SK-N-SH (cell line): ENCODE results near the gene KDM6B. TPM values are rescaled to one million over a fixed set of nuclear protein-coding genes. Genes with fewer than 3 reads are reported as not detected.

ENCODE experiments used
- CTCF ChIA-PET: fragments of 300-600, 350-600 bp; formaldehyde crosslinking; extraction: SDS; loops from one replicate; lab custom pipeline; 2021; lab: Yijun Ruan, JAX
- POLR2A ChIA-PET: fragments of 350-600 bp; sonication (Branson Sonifier 250); formaldehyde crosslinking; extraction: SDS; loops from one replicate; lab custom pipeline; 2020; ENCODE audit warnings: antibody characterized with exemption, inconsistent platforms; lab: Yijun Ruan, JAX
- DNase-seq: peaks from one replicate; pipeline ENCODE4 v3.0.0; 2012
- H2AFZ ChIP-seq: fragments of 200-600 bp; sonication (generic); 2 replicates; pipeline ENCODE4 v1.8.1; 2016; ENCODE audit warnings: antibody characterized with exemption, mild to moderate bottlenecking, low read depth
- H3F3A ChIP-seq: fragments of 200-600 bp; sonication (generic); replicated peaks from 2 replicates; pipeline ENCODE3; 2016; ENCODE audit warnings: antibody characterized with exemption, mild to moderate bottlenecking; ENCODE audit not compliant: insufficient read depth
- H3K27ac ChIP-seq, 2 experiments: fragments of 200-500 bp in 1 of 2; fragments of 200-600 bp in 1 of 2; sonication (Bioruptor generic) in 1 of 2; sonication (generic), shearing (Covaris generic) in 1 of 2; 2 replicates each; pipeline versions ENCODE4 v1.5.1 to v1.6.1; 2014 to 2016; ENCODE audit warnings: low read depth in 2 of 2, inconsistent platforms in 1 of 2, low read length in 1 of 2, mild to moderate bottlenecking in 1 of 2, mixed read lengths in 1 of 2
- H3K27me3 ChIP-seq: fragments of 200-600 bp; sonication (generic), shearing (Covaris generic); 2 replicates; pipeline ENCODE4 v1.6.1; 2016; ENCODE audit warnings: mixed run types; ENCODE audit not compliant: insufficient read depth
- H3K36me3 ChIP-seq, 2 experiments: fragments of 200-500 bp in 1 of 2; fragments of 200-600 bp in 1 of 2; sonication (Bioruptor generic) in 1 of 2; sonication (generic) in 1 of 2; replicated peaks in 1 of 2; 2 replicates each; pipeline versions ENCODE3 to v1.5.1; 2014 to 2016; ENCODE audit warnings: low read length in 1 of 2, mild to moderate bottlenecking in 1 of 2; ENCODE audit not compliant: insufficient read depth in 2 of 2, control insufficient read depth in 1 of 2
- H3K4me1 ChIP-seq, 2 experiments: fragments of 200-500 bp in 1 of 2; fragments of 200-600 bp in 1 of 2; sonication (Bioruptor generic) in 1 of 2; sonication (generic), shearing (Covaris generic) in 1 of 2; 2 replicates each; pipeline versions ENCODE4 v1.5.1 to v1.6.1; 2014 to 2016; ENCODE audit warnings: low read depth in 1 of 2, low read length in 1 of 2, mixed run types in 1 of 2; ENCODE audit not compliant: insufficient read depth in 2 of 2, control insufficient read depth in 1 of 2
- H3K4me2 ChIP-seq: fragments of 200-600 bp; sonication (generic), shearing (Covaris generic); 2 replicates; pipeline ENCODE4 v1.6.1; 2017; ENCODE audit warnings: mixed run types
- H3K4me3 ChIP-seq, 2 experiments: fragments of 200-500 bp in 1 of 2; fragments of 200-600 bp in 1 of 2; sonication (Bioruptor generic) in 1 of 2; sonication (generic), shearing (Covaris generic) in 1 of 2; 2 replicates each; pipeline versions ENCODE4 v1.5.1 to v1.8.1; 2014 to 2016; ENCODE audit warnings: low read depth in 2 of 2, inconsistent platforms in 1 of 2, low read length in 1 of 2, mild to moderate bottlenecking in 1 of 2, mixed read lengths in 1 of 2, moderate library complexity in 1 of 2
- H3K79me2 ChIP-seq: fragments of 200-600 bp; sonication (generic); 2 replicates; pipeline ENCODE4 v1.8.1; 2017; ENCODE audit warnings: mild to moderate bottlenecking; ENCODE audit not compliant: insufficient read depth
- H3K9ac ChIP-seq: fragments of 200-600 bp; sonication (generic); 2 replicates; pipeline ENCODE4 v1.6.1; 2017; ENCODE audit warnings: mixed run types
- H3K9me2 ChIP-seq: fragments of 200-600 bp; sonication (generic); 2 replicates; pipeline ENCODE4 v1.6.1; 2017; ENCODE audit warnings: mixed run types
- H3K9me3 ChIP-seq: fragments of 200-600 bp; sonication (generic); 2 replicates; pipeline ENCODE4 v1.6.1; 2017; ENCODE audit warnings: mixed run types, mild to moderate bottlenecking, moderate library complexity
- H4K20me1 ChIP-seq: fragments of 200-600 bp; sonication (generic); 2 replicates; pipeline ENCODE4 v1.6.1; 2017; ENCODE audit warnings: mild to moderate bottlenecking, mixed run types; ENCODE audit not compliant: insufficient read depth
- JUND ChIP-seq: IDR thresholded peaks from 2 replicates; pipeline ENCODE4 v1.4.0; 2012
- MAX ChIP-seq: IDR thresholded peaks from 2 replicates; pipeline ENCODE4 v1.4.0; 2012; ENCODE audit warnings: low read depth
- MEF2A ChIP-seq: IDR thresholded peaks from 2 replicates; pipeline ENCODE4 v1.4.0; 2012; ENCODE audit warnings: low read depth, borderline replicate concordance
- NFIC ChIP-seq: IDR thresholded peaks from 2 replicates; pipeline ENCODE4 v1.4.0; 2012; ENCODE audit warnings: borderline replicate concordance
- TEAD4 ChIP-seq: IDR thresholded peaks from 2 replicates; pipeline ENCODE4 v1.4.0; 2012; ENCODE audit warnings: mild to moderate bottlenecking, borderline replicate concordance; ENCODE audit not compliant: insufficient read depth
- WGBS: methylation state at CpG from one replicate; pipeline ENCODE4 v1.1.6; 2017; ENCODE audit warnings: low lambda C conversion rate; 5-methylcytosine and 5-hydroxymethylcytosine counted together
- polyA plus RNA-seq, 3 experiments: library from polyadenylated mRNA; depleted of rRNA; stranded (reverse); fragments of >200 nt; gene quantifications; 2 replicates each; pipeline ENCODE4 v1.2.3, GENCODE V29; 2012

Gene KDM6B
- polyA plus RNA-seq, 1 of the 3 experiments (the other 2 are of a cell fraction): 2.6 TPM

GRCh38 chr17:7849751-7850504 is 15.9 kb downstream of the KDM6B start:
- POLR2A ChIA-PET: interaction anchor here (1.2 to 2.4 kb wide), 2 partner anchors 12 to 15 kb away, joined by 6 to 7 read pairs; no protein-coding TSS in a partner anchor
- Histone ChIP-seq H2AFZ (no peak overlapping the region), H3K4me3 (no peak overlapping the region), H3K27me3 (no peaks in the 10 kb centered on the region), H3K9me2 (no peaks in the 10 kb centered on the region), H3K4me2 (no peak overlapping the region), H3K9me3 (no peaks in the 10 kb centered on the region), H3K9ac (no peak overlapping the region), H3K36me3 (peaks cover 37 to 75% of the 10 kb centered on the region in 2 experiments), H4K20me1 (peaks cover 40% of the 10 kb centered on the region), H3K27ac (no peak overlapping the region), H3K4me1 (peaks cover 8 to 20% of the 10 kb centered on the region in 2 experiments; a peak in 2 of 4 replicates), H3K79me2 (peaks cover 16% of the 10 kb centered on the region), H3F3A (peaks cover 21% of the 10 kb centered on the region)
- CTCF ChIA-PET: interaction anchor here (1.3 to 5.7 kb wide), 8 partner anchors 10 to 208 kb away, joined by 3 to 58 read pairs (median 8); partner anchors contain the start of gene KDM6B
- WGBS: 92% methylated on average over 10 of the region's 12 CpGs
- DNase-seq: no peak
- no peak for TF ChIP-seq TEAD4
- TF ChIP-seq MAX: no peak
- no peak for TF ChIP-seq MEF2A
- no peak for TF ChIP-seq JUND

GRCh38 chr17:7850701-7851437 is 16.9 kb downstream of the KDM6B start:
- Histone ChIP-seq H3K27me3 (no peaks in the 10 kb centered on the region), H3K79me2 (peaks cover 6% of the 10 kb centered on the region; the same call in 1 of the 2 replicates), H3F3A (peaks cover 23% of the 10 kb centered on the region), H3K27ac (peak overlapping the region in 1 of 2 experiments; percentile 34; a peak in 1 of 4 replicates), H3K4me3 (no peak overlapping the region), H2AFZ (no peak overlapping the region), H3K9me3 (no peaks in the 10 kb centered on the region), H3K36me3 (peaks cover 33 to 74% of the 10 kb centered on the region in 2 experiments), H3K9me2 (no peaks in the 10 kb centered on the region), H4K20me1 (peaks cover 31% of the 10 kb centered on the region), H3K4me1 (peaks cover 8 to 20% of the 10 kb centered on the region in 2 experiments; a peak in 1 of 4 replicates), H3K4me2 (no peak overlapping the region), H3K9ac (no peak overlapping the region)
- ChIA-PET CTCF (interaction anchor here (0.5 to 5.7 kb wide), 9 partner anchors 10 to 107 kb away, joined by 3 to 58 read pairs (median 8); partner anchors contain the start of gene KDM6B), POLR2A (interaction anchor here (1.1 to 2.4 kb wide), 3 partner anchors 12 to 107 kb away, joined by 4 to 7 read pairs (median 6); no protein-coding TSS in a partner anchor)
- TF ChIP-seq NFIC: no peak
- DNase-seq: no peak
- WGBS: 89% methylated on average over 17 of the region's 17 CpGs
